Endodermal cell (in vitro differentiated cells): Measurements from ENCODE around the gene ZCCHC14. TPM values are rescaled to one million over a fixed set of nuclear protein-coding genes. Genes with fewer than 3 reads are reported as not detected.
"Not testable (repeated sequence)": the region's sequence is repeated elsewhere in the genome, so short reads cannot be mapped to it uniquely, and the experiment has no call there.

ENCODE experiments used
- DNase-seq: peaks from one replicate; pipeline ENCODE4 v3.0.0-alpha.2; 2017
- H3K27ac ChIP-seq: 2 replicates; pipeline ENCODE4 v1.5.1; 2013; ENCODE audit warnings: mild to moderate bottlenecking, low read depth, low read length, moderate library complexity
- H3K27me3 ChIP-seq: 2 replicates; pipeline ENCODE4 v1.6.1; 2013; ENCODE audit warnings: mild to moderate bottlenecking, low read length, moderate library complexity; ENCODE audit not compliant: insufficient read depth, control insufficient read depth, poor library complexity, severe bottlenecking
- H3K36me3 ChIP-seq: 2 replicates; pipeline ENCODE4 v1.7.0; 2013; ENCODE audit warnings: mild to moderate bottlenecking, low read length, moderate library complexity; ENCODE audit not compliant: control insufficient read depth, insufficient read depth
- H3K4me1 ChIP-seq: one replicate; pipeline ENCODE4 v1.7.0; 2013; ENCODE audit warnings: low read length; ENCODE audit not compliant: control insufficient read depth, insufficient read depth
- H3K4me3 ChIP-seq: 2 replicates; pipeline ENCODE4 v1.5.1; 2013; ENCODE audit warnings: mild to moderate bottlenecking, low read length, moderate library complexity
- H3K9ac ChIP-seq: 2 replicates; pipeline ENCODE4 v1.6.1; 2013; ENCODE audit warnings: mild to moderate bottlenecking, low read length, moderate library complexity; ENCODE audit not compliant: poor library complexity, severe bottlenecking; ENCODE audit errors: extremely low read depth
- H3K9me3 ChIP-seq: 2 replicates; pipeline ENCODE4 v1.6.1; 2013; ENCODE audit warnings: mild to moderate bottlenecking, low read length, moderate library complexity; ENCODE audit not compliant: control insufficient read depth
- H3K27ac Mint-ChIP-seq: 2 replicates; pipeline ENCODE4 v1.8.0; 2020; ENCODE audit warnings: mixed read lengths
- H3K27me3 Mint-ChIP-seq: 2 replicates; pipeline ENCODE4 v1.8.0; 2021; ENCODE audit warnings: mild to moderate bottlenecking, mixed read lengths; ENCODE audit not compliant: insufficient read depth
- H3K36me3 Mint-ChIP-seq: 2 replicates; pipeline ENCODE4 v1.8.0; 2020; ENCODE audit warnings: low read depth, mixed read lengths
- H3K4me1 Mint-ChIP-seq: 2 replicates; pipeline ENCODE4 v1.8.0; 2020; ENCODE audit warnings: mixed read lengths
- H3K4me3 Mint-ChIP-seq: 2 replicates; pipeline ENCODE4 v1.8.0; 2020; ENCODE audit warnings: mild to moderate bottlenecking, moderate library complexity, mixed read lengths
- H3K9me3 Mint-ChIP-seq: 2 replicates; pipeline ENCODE4 v1.8.0; 2020; ENCODE audit warnings: mild to moderate bottlenecking, mixed read lengths
- CTCF ChIP-seq: fragments of 200-600 bp; sonication (generic); conservative IDR thresholded peaks from 2 replicates; pipeline ENCODE4 v1.5.0; 2021; ENCODE audit warnings: antibody characterized with exemption, mild to moderate bottlenecking
- WGBS, 2 experiments: methylation state at CpG; one replicate each; pipeline versions ENCODE4 v1.1.5 to v1.1.7; 2013; ENCODE audit warnings: missing lambda C conversion rate in 2 of 2, mixed read lengths in 1 of 2; ENCODE audit not compliant: insufficient coverage in 1 of 2, insufficient read length in 1 of 2; 5-methylcytosine and 5-hydroxymethylcytosine counted together
- total RNA-seq, 2 donors: library from RNA; stranded (reverse); fragmentation: NEBNext Ultra II Directional in 1 of 2; extraction: Animal tissue kit (Norgen Biotek cat#: 25700) in 1 of 2; gene quantifications; 2 replicates in 1 of 2; 3 replicates in 1 of 2; pipeline ENCODE4 v1.2.1, GENCODE V29; 2021

ZCCHC14 gene
- total RNA-seq, 2 donors from 2014 or later: 27.3 to 33.7 TPM

- peak; percentile 27 for DNase-seq
- no peaks in the 10 kb centered on the region for H3K4me1 ChIP-seq
- no peaks in the 10 kb centered on the region for H3K27me3 ChIP-seq
- no peak overlapping the region for H3K9ac ChIP-seq
- H3K9me3 ChIP-seq: no peaks in the 10 kb centered on the region
- no peaks in the 10 kb centered on the region for H3K36me3 Mint-ChIP-seq
- H3K4me3 ChIP-seq: no peak overlapping the region
- H3K36me3 ChIP-seq: no peaks in the 10 kb centered on the region
- TF ChIP-seq CTCF: no peak
- WGBS, 2 experiments: 83 to 95% methylated on average over 4 to 5 of the region's 5 CpGs
- H3K4me3 Mint-ChIP-seq: no peak overlapping the region
- no peak overlapping the region for H3K27ac ChIP-seq
- no peak overlapping the region for H3K27ac Mint-ChIP-seq
- peaks cover 25% of the 10 kb centered on the region for H3K4me1 Mint-ChIP-seq
- H3K9me3 Mint-ChIP-seq: no peaks in the 10 kb centered on the region
- H3K27me3 Mint-ChIP-seq: no peaks in the 10 kb centered on the region
These were observed 103.6 kb downstream of the ZCCHC14 start for GRCh38 chr16:87389245-87389644.

- Mint-ChIP-seq H3K27me3 (no peaks in the 10 kb centered on the region), H3K27ac (peak overlapping the region; percentile 97), H3K4me1 (peaks cover 22% of the 10 kb centered on the region), H3K9me3 (no peaks in the 10 kb centered on the region), H3K36me3 (no peaks in the 10 kb centered on the region), H3K4me3 (peak overlapping the region; percentile 40)
- Histone ChIP-seq H3K4me1 (no peaks in the 10 kb centered on the region), H3K9ac (peak overlapping the region; percentile 1), H3K36me3 (no peaks in the 10 kb centered on the region), H3K27ac (peak overlapping the region; percentile 81), H3K9me3 (no peaks in the 10 kb centered on the region), H3K27me3 (no peaks in the 10 kb centered on the region), H3K4me3 (peak overlapping the region; percentile 62)
- DNase-seq: no peak
- WGBS, 2 experiments: no CpG with 5 or more reads among the region's 1 CpG
- TF ChIP-seq CTCF: no peak
These were observed 104.0 kb downstream of the ZCCHC14 start for GRCh38 chr16:87388818-87389134.

- Histone ChIP-seq H3K27me3 (no peaks in the 10 kb centered on the region), H3K9me3 (no peaks in the 10 kb centered on the region), H3K4me3 (peak overlapping the region; percentile 62), H3K9ac (peak overlapping the region; percentile 42), H3K27ac (peak overlapping the region; percentile 81), H3K36me3 (no peaks in the 10 kb centered on the region), H3K4me1 (no peaks in the 10 kb centered on the region)
- Mint-ChIP-seq H3K4me3 (peak overlapping the region; percentile 40), H3K9me3 (no peaks in the 10 kb centered on the region), H3K36me3 (no peaks in the 10 kb centered on the region), H3K4me1 (peaks cover 16% of the 10 kb centered on the region), H3K27ac (peak overlapping the region; percentile 97), H3K27me3 (no peaks in the 10 kb centered on the region)
- no peak for TF ChIP-seq CTCF
- WGBS, 2 experiments: 35 to 54% methylated on average over 11 to 18 of the region's 18 CpGs
- DNase-seq: peak; percentile 97
These were observed 104.6 kb downstream of the ZCCHC14 start for GRCh38 chr16:87387942-87388817.

GRCh38 chr16:87384875-87385167, 108.0 kb downstream of the ZCCHC14 start:
- Mint-ChIP-seq H3K4me3 (peak overlapping the region; percentile 78), H3K27ac (peak overlapping the region; percentile 70), H3K4me1 (peaks cover 22% of the 10 kb centered on the region)
- not testable (repeated sequence) for H3K36me3 ChIP-seq, H3K27me3 Mint-ChIP-seq, H3K36me3 Mint-ChIP-seq, H3K27me3 ChIP-seq, H3K27ac ChIP-seq, H3K4me1 ChIP-seq, H3K9me3 ChIP-seq, DNase-seq, H3K9me3 Mint-ChIP-seq
- H3K4me3 ChIP-seq: peak overlapping the region; percentile 82
- peak overlapping the region; percentile 64 for H3K9ac ChIP-seq
- 88% methylated on average over 12 of the region's 12 CpGs; no CpG with 5 or more reads in 1 of the 2 experiments for WGBS, 2 experiments
